GM20431 (cell line): ENCODE measurements around the gene FBLN1.
"Not testable (repeated sequence)": the region's sequence is repeated elsewhere in the genome, so short reads cannot be mapped to it uniquely, and the experiment has no call there.

Source experiments
- in situ Hi-C: fragments of 300-500 bp; cut with MseI, MboI; formaldehyde crosslinking; loops from one replicate; pipeline ENCODE4 v1.15.0; 2020; ENCODE audit warnings: low sequenced_read_pairs; ENCODE audit not compliant: unreplicated experiment

Gene FBLN1

GRCh38 chr22:45594123-45594941 is 91.6 kb downstream of the FBLN1 start:
- in situ Hi-C loops: no loop called here

- in situ Hi-C loops: no loop called here
Observed at GRCh38 chr22:45597460-45598192, 94.9 kb downstream of the FBLN1 start.

DNA sequence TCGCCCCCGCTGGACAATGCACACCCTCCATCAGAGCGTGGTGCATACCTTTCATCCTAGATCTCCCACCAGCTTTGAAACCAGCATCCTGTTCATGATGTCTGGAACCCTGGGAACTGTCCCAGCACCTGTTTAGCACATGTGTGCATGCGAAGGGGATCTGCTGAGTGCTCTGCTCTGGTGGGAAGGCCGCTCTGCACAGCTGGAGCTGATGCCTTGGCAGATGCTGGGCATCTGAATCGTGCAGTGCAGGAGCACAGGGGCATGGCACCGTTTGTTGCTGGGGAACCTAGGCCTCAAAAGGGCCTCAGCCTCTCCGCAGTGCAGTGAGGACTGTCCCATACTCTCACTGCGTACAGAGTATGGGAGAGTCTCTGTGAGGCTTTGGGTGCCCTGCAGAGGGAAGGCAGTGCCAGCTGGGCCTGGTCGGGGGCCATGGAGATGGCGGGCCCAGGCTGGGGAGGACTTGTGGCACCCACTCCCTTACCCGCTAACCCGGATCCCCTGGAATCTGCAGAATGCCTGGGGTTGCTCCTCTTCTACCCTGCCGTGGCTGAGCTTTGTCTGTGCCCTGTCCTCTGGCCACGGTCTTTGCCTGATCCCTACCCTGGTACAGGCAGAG is 96.0 kb downstream of the FBLN1 start:
- in situ Hi-C loops: no loop called here

- in situ Hi-C loops: no loop called here
Observed at GRCh38 chr22:45599836-45600577, 97.3 kb downstream of the FBLN1 start.

DNA sequence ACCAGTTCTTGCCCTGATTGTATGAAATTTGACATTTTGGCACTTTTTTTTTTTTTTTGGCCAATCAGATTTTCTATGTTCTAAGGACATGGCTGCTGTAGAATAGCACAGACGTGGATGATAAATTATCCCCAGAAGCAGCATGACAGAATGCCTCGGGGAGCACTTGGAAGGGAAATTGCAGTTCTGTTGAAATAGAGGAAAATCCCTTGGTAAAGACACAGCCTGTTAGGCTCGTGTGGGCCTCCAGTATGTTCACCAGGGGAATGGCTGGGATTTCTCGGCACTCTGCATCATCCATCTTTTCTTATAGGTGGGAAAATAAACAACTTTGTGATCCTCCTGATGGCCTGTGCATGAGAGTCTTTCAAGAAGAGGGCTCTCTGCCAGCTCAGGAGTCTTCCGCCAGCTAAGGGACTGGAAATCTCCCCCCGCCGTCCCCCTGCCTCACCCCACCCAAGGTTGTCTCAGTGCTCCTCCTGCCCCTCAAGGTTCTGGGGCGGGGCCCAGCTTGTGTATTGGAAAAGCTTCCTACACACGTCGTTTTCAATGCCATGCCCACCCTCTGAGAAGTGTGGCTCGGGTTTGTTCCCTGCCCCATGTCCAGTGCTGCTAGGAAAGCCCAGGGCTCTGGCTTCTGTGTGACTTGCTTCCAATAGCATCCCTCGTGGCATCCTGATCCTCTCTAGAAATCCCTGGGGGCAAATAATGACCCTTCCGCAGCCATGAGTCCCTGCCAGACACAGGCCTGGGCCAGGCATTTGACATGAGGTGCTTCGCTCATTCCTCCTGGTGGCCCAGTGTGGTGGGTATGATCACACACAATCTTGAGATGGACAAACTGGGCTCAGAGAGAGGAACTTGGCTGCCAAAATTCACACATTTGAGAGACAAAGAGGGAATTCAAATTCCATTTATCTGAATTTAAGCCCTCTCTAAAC is 98.4 kb downstream of the FBLN1 start:
- in situ Hi-C loops: no loop called here

DNA sequence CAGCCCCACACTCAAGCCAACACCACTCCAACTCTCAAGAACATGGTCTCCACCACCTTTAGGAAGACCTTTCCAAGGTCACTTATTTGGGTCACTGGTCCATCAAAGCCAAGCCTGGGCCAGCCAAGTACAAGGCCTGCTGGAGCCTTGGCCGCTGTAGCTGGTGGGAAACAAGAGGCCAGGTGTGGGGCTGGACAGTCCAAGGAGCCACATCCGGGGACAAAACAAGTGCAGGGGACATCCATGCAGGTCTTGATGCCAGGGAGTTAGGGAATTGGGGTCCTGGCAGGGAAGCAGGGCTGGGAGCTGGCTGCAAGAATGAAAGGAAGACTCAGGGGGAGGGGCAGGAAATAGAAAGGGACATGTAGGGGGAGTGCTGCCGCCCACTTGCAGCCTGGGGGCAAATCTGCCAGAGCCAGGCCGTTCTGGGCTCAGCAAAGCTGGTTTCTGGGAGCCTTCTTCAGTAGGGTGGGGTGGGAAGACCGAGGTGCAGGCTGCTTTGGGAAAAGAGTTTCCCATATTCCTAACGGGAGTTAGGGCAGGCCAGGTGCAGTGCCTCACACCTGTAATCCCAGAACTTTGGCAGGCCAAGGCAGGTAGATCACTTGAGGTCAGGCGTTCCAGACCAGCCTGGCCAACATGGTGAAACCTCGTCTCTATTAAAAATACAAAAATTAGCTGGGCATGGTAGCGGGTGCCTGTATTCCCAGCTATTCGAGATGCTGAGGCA is 99.5 kb downstream of the FBLN1 start:
- in situ Hi-C loops: no loop called here

GRCh38 chr22:45602824-45603595 is 100.3 kb downstream of the FBLN1 start:
- in situ Hi-C loops: no loop called here

DNA sequence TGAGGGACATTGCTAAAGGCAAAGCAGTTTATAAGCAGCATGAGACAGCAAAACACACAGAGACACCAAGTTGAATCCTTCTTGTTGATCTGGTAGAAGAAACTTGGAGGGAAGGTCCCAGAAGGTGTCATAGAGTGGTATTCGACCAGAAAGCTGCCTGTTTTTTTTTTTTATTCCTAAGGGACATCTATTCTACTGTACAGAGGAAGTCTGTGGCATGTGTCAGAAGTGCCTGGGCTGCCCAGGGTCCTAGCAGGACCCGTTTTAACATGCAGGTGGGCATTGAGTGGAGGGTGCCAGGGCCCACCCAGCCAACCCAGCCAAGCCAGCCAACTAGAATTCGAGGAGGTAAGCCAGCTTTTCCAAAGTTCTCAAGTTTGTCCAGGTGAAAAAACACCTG is 100.9 kb downstream of the FBLN1 start:
- in situ Hi-C loops: no loop called here

GRCh38 chr22:45608045-45608444 is 105.4 kb downstream of the FBLN1 start:
- in situ Hi-C loops: not testable (repeated sequence)

GRCh38 chr22:45608763-45609180 is 106.1 kb downstream of the FBLN1 start:
- in situ Hi-C loops: no loop called here

DNA sequence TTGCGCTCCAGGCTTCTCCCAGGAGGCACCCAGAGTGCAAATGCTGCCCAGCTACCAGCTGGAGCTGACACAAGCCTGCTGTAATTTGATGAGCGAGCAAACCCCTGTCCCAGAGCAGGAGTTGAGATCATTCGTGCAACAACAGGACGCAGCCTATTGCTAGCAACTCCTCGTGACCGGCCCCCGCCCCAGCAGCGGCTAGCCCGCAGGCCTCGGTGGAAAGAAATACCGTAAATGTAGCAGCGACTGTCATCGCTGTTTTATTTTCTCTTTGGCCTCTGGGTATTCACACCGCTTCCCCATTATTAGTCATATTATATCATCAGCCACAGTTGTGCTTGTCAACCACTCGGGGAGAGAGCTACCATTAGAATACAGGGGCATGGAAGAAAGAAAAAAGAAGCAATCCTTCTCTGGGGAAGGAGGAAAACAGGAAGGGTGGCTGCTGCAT is 109.8 kb downstream of the FBLN1 start:
- in situ Hi-C loops: no loop called here

GRCh38 chr22:45612940-45613339 is 110.3 kb downstream of the FBLN1 start:
- in situ Hi-C loops: no loop called here

DNA sequence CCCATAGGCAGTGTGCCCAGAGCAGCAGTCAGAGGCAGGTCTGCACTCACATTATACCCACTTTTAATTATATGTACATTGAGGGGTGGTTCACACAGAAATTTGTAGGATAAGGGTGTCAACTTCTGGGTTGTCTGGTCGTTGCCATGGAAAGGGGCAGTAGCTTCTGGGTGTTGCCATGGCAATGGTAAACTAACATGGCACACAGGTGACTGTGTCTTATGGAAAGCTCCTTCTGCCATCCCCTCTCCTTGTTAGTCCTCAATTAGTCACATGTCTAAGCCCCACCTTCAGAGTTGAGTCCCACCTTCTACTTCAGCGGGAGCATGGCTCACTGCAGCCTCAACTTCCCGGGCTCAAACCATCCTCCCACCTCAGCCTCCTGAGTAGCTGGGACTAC is 112.7 kb downstream of the FBLN1 start:
- in situ Hi-C loops: no loop called here

DNA sequence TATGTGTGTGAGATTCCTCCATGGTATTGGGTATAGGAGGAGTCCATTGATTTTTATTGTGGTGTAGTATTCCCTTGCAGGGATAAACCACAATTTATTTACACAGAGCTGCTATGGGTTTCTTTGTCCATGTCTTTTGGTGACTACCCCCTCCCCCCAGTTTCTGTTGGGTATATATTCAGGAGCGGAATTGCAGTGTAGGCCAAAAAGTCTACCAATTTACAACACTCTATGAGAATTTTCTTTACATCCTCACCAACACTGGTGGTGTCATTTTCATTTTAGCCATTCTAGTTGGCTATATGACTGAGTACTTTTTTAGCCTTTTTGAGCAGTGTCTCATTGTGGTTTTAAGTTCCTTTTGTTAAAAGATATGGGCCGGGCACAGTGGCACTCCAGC is 113.7 kb downstream of the FBLN1 start:
- in situ Hi-C loops: no loop called here

DNA sequence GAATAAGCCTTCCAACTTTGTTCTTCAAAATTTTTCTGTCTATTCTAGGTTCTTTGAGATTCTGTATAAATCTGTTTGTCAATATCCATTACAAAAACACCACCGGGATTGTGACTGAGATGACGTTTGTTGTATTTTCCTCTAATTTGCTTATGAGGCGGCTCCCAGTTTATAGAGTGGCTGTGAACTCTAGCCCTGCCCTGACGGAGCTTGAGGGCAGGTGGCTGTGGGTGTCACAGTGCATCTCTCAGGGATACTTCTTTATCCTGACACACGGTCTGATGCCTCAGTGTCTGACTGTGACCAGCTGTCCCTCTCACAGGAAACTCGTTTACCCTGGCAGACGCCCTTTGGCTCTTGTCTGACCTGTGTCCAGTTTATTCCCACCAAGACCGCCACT is 115.3 kb downstream of the FBLN1 start:
- in situ Hi-C loops: no loop called here

- in situ Hi-C loops: no loop called here
Observed at GRCh38 chr22:45620706-45621105, 118.0 kb downstream of the FBLN1 start.

DNA sequence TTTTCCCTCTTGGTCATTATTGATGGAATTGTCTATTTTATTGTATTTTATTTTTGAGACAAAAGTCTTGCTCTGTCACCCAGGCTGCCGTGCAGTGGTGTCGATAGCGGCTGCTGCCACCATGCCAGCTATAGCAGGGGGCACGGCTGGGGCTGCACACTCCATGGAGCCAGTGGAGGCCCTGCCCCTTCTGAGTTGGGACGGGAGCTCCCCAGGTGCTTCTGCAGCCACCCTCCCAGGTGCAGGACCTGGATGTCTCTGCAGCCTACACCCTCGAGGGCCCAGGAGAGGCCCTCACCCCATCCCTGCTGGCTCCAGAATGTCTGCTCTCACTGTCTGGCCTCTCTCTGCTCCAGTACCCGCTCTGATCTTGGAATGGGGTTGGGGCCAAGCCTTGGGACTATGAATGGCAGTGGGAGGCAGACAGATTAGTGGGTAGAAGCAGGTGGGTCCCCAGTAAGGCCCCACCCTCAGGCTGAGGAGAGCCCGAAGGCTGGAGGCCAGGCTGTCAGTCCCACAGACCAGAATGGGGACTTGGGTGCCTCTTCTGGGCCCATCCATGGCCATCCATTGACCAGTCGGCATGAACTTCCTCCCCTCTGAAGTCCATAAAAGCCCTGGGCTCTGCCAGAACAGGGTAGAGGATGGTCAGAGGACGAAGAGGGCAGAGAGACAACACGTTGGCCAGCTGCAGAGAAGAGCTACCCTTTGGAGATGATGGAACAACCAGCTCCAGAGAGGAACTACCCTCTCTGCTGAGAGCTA is 119.3 kb downstream of the FBLN1 start:
- in situ Hi-C loops: no loop called here
